ENCODE measurements around the gene CD8B2. TPM values are rescaled to one million over a fixed set of nuclear protein-coding genes. Genes with fewer than 3 reads are reported as not detected.
"Not testable (repeated sequence)": the region's sequence is repeated elsewhere in the genome, so short reads cannot be mapped to it uniquely, and the experiment has no call there.

Gene CD8B2
- total RNA-seq, 2 experiments from 2014 or later: 3.2 to 4.2 TPM

DNA sequence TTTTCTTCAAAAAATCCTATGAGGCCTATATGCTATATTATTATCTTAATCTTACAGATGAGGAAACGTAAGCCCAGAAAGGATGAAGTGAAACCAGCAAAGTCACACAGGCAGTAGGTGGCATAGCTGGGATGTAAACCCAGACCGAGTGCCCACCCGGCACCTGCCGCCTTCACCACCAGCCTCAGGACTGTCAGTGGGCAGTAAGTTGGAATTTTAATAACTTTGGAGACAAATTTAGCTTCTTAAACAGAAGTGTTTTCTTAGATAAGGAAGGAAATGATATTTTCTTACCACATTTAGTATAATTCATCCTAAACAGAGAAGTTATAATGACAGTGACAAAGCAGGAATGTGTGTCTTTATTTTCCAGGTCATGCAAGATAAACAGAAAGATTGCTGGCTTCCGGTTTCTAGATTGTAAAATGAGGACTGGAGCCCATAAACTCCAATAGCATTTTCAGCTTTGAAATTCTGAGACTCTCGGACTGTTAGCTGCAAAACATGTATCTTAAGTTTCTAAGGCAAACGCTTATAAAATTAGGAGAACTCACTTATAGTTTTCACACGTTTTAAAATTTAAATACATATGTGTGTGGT is 59.3 kb downstream of the CD8B2 start:
- ChIA-PET CTCF (interaction anchor here (0.7 kb wide), 1 partner anchor 443 kb away, joined by 3 read pairs; no protein-coding TSS in a partner anchor), POLR2A (no interaction called here)

DNA sequence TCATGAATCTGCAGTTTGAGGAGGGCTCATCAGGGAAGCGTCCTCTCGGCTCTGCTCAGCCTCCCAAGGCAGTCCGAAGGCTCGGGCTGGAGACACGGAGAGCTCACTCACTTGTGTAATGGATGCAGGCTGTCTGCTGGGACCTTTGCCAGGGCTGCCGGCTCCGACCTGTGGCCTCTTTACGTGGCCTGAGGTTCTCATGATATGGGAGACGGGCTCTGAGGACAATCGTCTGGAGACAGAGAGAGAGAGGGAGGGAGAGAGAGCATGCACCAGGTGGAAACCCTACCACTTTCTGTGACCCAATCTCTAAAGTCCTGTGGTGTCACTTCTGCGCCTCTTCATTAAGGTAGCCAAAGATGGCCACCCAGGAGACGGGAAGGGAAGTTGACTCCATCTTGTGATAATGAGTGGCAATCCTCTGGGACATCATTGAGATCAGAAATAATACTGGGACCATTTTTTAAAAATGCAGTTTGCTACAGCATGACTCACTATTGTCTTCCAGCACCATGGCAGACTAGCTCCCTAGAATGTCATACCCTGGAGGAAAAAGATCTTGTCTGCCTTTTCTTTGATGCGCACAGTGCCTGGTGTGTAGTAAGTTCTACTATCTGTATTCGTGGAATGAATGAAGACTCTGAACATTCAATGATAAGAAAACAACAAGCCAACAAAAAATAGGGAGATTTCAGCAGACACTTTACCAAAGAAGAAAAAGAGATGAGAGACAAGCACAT is 60.2 kb downstream of the CD8B2 start:
- CTCF ChIA-PET: no interaction called here
- POLR2A ChIA-PET: no interaction called here

DNA sequence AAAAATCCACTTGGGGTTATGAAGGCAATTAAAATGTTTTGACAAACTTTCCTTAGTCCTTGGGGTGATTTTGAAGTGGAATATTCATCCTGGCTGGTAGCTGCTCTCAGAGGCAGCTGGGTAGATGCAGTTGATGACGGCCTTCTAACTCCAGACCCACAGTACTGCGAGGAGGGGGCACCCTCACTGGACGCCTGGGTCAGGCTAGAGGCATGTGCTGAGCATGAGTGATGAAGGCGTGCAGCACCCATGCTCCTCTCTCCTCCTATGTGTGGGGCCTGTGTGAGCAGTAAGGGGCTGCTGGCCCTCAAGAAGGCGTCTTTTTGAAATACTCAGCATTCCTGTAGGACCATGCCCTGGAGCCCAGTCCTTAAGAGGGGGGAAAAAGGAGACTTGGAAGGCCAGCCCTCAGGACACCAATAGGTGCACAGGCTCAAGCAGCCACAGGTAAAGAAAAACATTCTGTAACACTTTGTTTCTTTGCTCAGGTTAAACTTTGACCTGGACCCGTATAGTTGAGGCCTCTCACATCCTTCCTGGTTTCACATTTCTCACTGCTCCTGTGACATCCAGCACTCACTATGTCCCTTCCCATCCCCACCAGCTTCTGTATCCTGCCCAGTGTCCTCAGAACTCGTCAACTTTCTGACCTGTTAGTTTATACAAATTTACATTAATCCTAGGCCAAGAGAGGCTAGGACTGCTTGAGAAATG is 64.4 kb downstream of the CD8B2 start:
- POLR2A ChIA-PET: no interaction called here

DNA sequence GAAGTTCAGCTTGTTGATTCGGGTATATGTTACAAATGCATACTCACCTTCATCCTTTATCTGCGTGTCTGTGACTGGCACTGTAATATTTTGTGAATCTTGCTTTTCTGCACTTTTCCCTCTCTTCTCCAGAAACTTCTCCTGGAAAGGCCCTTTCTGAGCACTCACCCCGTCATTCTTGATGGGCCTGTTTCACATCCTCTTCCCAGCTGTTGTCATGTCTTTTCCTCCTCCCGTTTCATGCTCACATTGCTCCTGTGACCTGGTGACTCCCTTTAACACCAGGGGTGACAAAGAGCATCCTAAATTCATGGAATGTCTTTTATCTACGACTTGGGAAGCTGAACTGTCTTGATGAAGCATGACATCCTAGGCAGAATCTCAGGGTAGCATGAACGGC is 65.8 kb downstream of the CD8B2 start:
- ChIA-PET CTCF (no interaction called here), POLR2A (no interaction called here)

More for the DNA sequence above, 64.4 kb downstream of the CD8B2 start:
- CTCF ChIA-PET: no interaction called here

DNA sequence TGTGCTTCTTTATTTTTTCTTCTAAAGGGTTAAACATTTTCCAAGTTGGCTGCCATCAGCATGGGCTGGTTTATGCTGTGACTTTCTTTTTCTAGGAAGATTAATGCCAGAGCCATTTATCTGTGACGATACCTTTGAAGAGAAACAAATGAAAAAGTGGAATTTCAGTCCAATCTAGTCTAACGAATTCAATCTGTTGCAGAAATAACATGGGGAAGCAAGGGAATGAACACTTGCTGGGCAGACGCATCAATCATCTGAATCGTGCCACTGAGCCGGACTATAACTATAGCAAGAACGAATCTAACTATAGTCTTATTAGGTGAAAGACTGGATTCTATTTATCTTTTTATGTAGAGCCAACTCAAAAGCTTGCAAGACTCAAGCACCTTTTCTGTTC is 66.2 kb downstream of the CD8B2 start:
- ChIA-PET POLR2A (no interaction called here), CTCF (no interaction called here)

DNA sequence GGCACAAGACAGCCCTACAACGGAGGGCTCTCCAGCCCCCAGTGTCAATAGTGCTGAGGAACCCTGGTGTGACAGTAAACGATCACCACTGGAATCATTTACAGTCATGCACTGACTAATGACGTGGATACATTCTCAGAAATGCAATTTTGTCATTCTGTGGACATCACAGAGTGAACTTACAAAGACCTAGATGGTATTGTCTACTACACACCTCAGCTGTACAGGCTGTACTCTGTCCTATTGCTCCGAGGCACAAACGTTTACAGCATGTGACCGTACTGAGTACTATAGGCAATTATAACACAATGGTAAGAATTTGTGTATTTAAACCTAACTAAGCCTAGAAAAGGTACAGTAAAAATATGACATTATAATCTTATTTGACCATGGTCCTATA is 67.2 kb downstream of the CD8B2 start:
- CTCF ChIA-PET: interaction anchor here (1.3 kb wide), 1 partner anchor 28 kb away, joined by 5 read pairs; no protein-coding TSS in a partner anchor

DNA sequence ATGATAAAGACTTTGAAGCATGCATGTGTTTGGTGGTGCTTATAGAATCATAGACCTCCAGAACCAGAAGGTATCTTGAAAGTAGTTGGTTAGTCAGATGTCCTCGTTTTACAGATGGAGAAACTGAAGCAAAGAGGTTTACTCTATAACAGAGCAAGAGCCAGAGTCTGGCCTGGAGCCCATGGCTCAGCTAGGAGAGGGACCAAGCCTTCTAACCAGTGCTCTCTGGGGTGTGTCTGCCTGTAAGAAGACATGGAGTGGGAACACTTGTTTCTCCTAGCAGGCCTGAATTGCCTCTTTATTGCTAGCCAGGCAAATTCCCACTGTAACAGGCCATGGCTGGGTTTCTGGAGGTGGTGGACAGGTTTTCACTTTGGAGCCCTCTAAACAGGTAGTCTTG is 67.9 kb downstream of the CD8B2 start:
- POLR2A ChIA-PET: no interaction called here

More for the DNA sequence above, 67.2 kb downstream of the CD8B2 start:
- POLR2A ChIA-PET: no interaction called here

DNA sequence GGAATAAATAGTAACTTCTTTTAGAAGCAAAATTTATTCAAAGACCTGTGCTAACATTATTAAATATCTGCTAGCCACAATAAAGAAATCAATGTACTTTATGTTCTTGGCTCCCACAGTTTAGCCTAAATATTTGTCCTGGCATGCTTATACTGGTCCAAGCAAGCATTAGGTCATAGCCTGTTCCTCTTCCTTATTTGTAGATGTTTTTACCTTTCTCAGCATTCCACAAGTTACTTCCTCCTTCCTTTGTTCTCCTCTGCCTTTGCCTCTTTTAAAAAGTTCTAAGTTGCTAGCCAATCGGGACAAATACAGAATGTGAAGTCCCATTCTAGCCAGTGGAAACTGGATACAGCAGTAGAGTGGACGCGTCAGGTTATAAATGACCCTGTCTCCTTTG is 72.6 kb downstream of the CD8B2 start:
- CTCF ChIA-PET, POLR2A ChIA-PET: not testable (repeated sequence)

More for the DNA sequence above, 67.9 kb downstream of the CD8B2 start:
- CTCF ChIA-PET: interaction anchor here (1.3 kb wide), 1 partner anchor 27 kb away, joined by 5 read pairs; no protein-coding TSS in a partner anchor

DNA sequence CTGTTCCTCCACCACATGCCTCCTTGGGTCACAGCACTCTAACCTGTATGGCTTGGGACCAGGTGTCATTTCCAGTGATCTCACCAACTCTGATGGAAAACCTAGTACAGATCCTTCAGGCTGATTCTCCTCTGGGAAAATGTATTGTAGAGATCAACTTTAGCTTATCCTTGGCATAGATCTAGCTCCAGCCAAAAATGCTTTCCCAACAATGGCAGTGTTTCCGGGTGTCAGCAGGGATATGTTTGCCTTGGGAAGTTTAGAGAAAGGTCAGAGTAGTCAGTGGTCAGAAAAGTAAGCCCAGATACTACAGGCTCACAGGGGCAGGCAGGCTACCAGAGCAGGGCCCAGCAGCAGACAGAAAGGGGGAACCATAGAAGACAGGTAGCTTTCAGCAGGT is 73.6 kb downstream of the CD8B2 start:
- POLR2A ChIA-PET: no interaction called here
- CTCF ChIA-PET: no interaction called here

DNA sequence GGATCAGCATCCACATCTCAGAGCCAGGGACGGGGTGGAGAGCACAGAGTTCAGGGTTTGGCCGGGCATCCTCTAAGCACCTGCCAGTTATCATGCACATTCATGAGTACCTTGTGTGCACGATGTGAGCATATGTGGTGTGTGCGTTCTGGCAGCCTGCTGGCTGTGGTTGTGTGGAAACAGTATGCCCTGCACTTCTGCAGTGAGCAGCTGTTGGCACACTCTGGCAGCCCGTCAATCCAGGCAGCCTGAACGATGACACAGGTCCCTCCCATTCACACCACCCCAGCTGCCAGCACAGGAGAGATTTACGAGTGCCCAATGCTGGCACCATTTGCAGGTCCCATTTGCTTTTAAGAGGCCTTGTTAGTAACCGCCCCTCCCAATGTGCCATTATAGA is 74.2 kb downstream of the CD8B2 start:
- ChIA-PET CTCF (no interaction called here), POLR2A (no interaction called here)

DNA sequence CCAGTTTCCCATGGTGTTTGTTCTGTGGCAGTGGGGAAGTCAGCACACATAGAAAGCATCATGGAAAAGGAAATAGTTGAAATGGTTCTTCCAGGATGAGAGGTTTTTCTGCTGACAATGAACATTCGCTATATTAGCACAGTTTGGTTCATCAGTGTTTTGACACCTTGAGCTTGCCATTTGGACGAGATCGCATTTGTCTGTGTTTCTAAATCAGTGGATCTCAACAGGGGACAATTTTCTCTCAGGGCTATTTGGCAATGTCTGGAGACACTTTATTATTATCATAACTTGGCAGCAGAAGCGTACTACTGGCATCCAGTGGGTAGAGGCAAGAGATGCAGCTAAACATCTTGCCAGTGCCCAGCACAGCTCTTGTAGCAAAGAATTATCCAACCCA is 74.6 kb downstream of the CD8B2 start:
- POLR2A ChIA-PET: no interaction called here
- CTCF ChIA-PET: no interaction called here

DNA sequence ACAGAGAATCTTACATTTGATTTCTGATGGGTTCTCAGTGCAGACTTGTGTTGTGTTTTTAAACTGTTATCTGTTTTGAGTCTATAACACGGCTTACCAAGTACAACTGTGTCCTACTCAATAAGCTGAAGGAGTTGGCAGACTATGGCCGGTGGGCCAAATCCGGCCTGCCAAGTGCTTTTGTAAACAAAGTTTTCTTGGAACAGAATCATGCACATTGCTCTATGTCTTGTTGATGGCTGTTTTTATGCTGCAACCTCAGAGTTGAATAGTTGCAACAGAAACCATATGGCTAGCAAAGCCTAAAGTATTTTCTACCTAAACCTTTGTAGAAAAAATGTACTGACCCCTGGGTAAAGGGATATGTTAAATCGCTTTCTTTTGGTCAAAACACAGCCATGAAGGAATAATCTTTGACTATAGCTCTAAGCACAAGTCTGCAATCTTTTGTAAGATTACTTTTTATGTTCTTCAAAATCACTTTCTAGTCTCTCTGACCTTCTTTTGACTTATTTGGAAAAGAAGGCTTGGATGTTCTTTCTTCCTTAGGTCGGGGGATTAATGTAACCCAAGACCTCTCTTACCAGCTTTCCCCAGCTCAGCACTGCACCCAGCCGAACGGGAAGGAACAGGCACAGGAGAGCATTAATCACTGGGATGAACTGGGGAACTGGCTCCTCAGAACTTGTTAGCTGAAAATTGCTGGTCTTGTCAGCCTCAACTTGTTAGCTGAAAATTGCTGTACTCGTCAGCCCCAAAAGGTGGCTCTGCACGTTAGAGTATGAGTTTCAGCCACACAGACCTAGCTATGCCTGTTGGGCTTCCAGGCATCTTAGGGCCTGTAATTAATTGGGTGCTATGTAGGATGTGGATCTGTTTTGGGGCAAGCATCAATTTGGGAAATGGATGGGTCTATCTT is 75.4 kb downstream of the CD8B2 start:
- ChIA-PET CTCF (no interaction called here), POLR2A (no interaction called here)

DNA sequence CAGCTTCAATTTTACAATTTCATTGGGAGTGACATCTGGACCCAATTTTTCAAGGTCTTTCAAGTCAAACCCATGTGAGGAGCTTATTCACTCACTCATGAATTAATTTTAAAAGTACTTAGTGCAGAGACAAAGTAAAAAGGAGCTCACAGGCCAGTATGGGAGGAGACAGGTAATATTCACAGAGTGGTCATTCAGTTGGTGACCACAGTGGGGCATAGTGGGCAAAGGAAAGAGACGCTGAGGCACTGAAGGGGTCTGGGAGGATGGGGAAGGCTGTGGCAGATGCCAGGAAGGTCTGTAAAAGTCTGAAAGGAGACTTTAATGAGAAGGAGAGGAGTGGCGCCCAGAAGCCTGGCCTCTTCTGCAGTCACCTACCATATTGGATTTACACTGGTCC is 76.0 kb downstream of the CD8B2 start:
- ChIA-PET CTCF (no interaction called here), POLR2A (no interaction called here)

DNA sequence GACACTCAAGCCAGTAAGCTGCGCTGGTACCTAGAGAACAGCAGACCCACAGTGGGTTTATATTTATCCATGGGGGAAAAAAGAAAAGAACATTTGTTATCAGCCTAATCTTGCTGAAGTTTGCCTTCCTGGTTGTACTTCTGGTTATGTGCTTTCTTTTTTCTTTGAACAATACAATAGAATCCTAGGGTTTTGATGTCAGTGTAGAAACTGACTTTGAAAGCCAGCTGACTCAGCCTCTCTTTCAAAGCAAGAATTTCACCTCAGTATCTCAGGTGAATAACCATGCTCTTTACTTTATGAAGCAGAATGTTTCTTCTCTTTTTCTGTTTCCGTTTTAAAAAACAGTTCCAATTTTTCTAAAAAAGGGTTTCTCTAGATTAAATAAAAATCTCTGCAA is 78.4 kb downstream of the CD8B2 start:
- ChIA-PET CTCF (no interaction called here), POLR2A (no interaction called here)

DNA sequence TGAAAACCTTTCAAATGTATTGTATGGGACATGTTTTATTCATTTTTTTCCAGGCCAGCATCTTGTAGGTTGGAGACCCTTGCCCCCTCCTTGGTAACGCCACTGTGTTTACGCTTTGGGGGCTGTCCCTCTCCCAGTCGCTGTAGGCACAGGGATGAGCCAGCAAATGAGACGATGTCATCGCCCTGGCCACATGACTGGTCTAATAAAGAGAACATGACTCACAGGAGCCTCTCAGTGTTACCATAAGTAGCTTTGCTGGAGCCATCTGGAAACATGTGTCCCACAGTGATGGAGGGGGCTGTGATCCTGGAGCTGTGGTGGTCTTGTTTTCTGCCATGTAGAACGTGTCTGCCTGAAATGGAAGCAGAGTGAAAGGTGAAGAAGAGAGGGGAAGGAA is 78.9 kb downstream of the CD8B2 start:
- CTCF ChIA-PET: no interaction called here
- POLR2A ChIA-PET: no interaction called here

DNA sequence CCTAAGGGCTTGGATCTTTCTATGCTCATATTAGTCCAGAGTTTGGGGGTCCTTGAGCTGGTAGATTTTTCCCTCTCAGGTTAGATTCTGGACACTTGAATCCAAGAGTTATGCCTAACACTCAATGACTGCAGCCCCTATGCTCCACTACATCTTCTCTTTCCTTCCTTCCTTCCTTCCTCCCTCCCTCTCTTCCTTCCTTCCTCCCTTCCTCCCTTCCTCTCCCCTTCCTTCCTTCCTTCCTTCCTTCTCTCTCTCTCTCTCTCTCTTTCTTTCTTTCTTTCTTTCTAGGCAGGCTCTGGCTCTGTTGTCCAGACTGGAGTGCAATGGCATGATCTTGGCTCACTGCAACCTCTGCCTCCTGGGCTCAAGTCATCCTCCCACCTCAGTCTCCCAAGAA is 79.3 kb downstream of the CD8B2 start:
- POLR2A ChIA-PET: not testable (repeated sequence)
- CTCF ChIA-PET: interaction anchor here (0.7 kb wide), 1 partner anchor 516 kb away, joined by 3 read pairs; no protein-coding TSS in a partner anchor

DNA sequence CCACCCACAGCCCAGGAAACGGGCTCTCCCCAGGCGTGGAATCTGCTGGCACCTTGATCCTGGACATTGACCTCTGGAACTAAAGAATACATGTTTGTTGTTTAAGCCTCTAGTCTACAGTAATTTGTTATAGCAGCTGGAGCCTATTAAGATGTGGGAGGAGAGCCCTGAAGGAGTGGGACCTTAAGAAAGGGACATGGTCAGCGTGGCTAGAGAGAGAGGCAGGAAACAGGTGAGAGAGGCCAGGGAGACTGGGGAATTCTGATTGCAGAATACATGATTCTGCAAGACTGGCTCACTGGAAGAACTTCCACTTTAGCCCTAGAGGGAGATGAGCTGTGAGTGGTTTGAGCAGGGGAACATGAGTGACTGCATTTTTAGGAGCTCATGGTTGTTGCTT is 83.2 kb downstream of the CD8B2 start:
- ChIA-PET POLR2A (no interaction called here), CTCF (interaction anchor here (1.9 kb wide), 1 partner anchor 12 kb away, joined by 5 read pairs; no protein-coding TSS in a partner anchor)

Measured in activated CD8-positive, alpha-beta memory T cell treated with anti-CD3 and anti-CD28 coated beads for 36 hours (primary cell).